Esophagus squamous epithelium (tissue), 5 donors: ENCODE measurements around the gene ERCC1. TPM values are rescaled to one million over a fixed set of nuclear protein-coding genes. Genes with fewer than 3 reads are reported as not detected.

Experiments used
- DNase-seq: peaks from one replicate; lab custom pipeline; 2025; lab: John Stamatoyannopoulos, UW
- H3K27ac ChIP-seq, 4 donors: fragments of 200-600 bp; sonication (generic); one replicate each; pipeline ENCODE4 v1.5.1; 2016 to 2019; ENCODE audit warnings: mild to moderate bottlenecking in 1 of 4
- H3K27me3 ChIP-seq, 4 donors: fragments of 200-600 bp; sonication (generic); 1 replicate in 3 of 4; 2 replicates in 1 of 4; pipeline versions ENCODE4 v1.5.1 to v1.6.0; 2017 to 2021; ENCODE audit warnings: antibody characterized with exemption in 1 of 4
- H3K36me3 ChIP-seq, 3 donors: fragments of 200-600 bp; sonication (generic); one replicate each; pipeline ENCODE4 v1.5.1; 2016 to 2019
- H3K4me1 ChIP-seq, 3 donors: fragments of 200-600 bp; sonication (generic); one replicate each; pipeline ENCODE4 v1.5.1; 2017 to 2019
- H3K4me3 ChIP-seq, 4 donors: fragments of 200-600 bp; sonication (generic); 1 replicate in 3 of 4; 2 replicates in 1 of 4; pipeline ENCODE4 v1.5.1; 2016 to 2019; ENCODE audit warnings: mild to moderate bottlenecking in 2 of 4, moderate library complexity in 1 of 4
- H3K9me3 ChIP-seq, 3 donors: fragments of 200-600 bp; sonication (generic); one replicate each; pipeline ENCODE4 v1.5.1; 2016 to 2019
- CTCF ChIP-seq, 6 experiments: fragments of 450-650 bp in 4 of 6; fragments of 200-600 bp in 2 of 6; sonication (generic) in 2 of 6; IDR thresholded peaks; one replicate each; pipeline ENCODE4 v1.5.1; 2016 to 2019; ENCODE audit warnings: antibody characterized with exemption in 6 of 6, mild to moderate bottlenecking in 4 of 6, moderate library complexity in 4 of 6
- POLR2A ChIP-seq, 4 donors: fragments of 450-650 bp; IDR thresholded peaks; one replicate each; pipeline ENCODE4 v1.6.1; 2017; ENCODE audit warnings: antibody characterized with exemption in 4 of 4, mild to moderate bottlenecking in 4 of 4, moderate library complexity in 3 of 4
- WGBS, 2 donors: methylation state at CpG; one replicate each; pipeline ENCODE4 v1.1.5; 2018; 5-methylcytosine and 5-hydroxymethylcytosine counted together
- intact Hi-C: fragments of 100-400 bp; cut with DNase I; formaldehyde crosslinking; loops from one replicate; pipeline ENCODE4 v1.15.0; 2022
- total RNA-seq, 4 donors: library from RNA; depleted of rRNA; stranded (reverse); fragments of >200 nt; gene quantifications; one replicate each; pipeline ENCODE4 v1.1.0, GENCODE V29; 2016
- donor health status: DM: yes; HTN: yes; CAD: no.

Gene ERCC1
- total RNA-seq, 4 donors from 2014 or later = 27.7 to 80.9 (median 48.5) TPM

- WGBS, 2 donors = 60 to 84% methylated on average over 3 of the region's 3 CpGs
- intact Hi-C loops = no loop called here
- no peak overlapping the region for H3K27ac ChIP-seq
Observed at GRCh38 chr19:45391346-45391745, 32.4 kb downstream of the ERCC1 start.

DNA sequence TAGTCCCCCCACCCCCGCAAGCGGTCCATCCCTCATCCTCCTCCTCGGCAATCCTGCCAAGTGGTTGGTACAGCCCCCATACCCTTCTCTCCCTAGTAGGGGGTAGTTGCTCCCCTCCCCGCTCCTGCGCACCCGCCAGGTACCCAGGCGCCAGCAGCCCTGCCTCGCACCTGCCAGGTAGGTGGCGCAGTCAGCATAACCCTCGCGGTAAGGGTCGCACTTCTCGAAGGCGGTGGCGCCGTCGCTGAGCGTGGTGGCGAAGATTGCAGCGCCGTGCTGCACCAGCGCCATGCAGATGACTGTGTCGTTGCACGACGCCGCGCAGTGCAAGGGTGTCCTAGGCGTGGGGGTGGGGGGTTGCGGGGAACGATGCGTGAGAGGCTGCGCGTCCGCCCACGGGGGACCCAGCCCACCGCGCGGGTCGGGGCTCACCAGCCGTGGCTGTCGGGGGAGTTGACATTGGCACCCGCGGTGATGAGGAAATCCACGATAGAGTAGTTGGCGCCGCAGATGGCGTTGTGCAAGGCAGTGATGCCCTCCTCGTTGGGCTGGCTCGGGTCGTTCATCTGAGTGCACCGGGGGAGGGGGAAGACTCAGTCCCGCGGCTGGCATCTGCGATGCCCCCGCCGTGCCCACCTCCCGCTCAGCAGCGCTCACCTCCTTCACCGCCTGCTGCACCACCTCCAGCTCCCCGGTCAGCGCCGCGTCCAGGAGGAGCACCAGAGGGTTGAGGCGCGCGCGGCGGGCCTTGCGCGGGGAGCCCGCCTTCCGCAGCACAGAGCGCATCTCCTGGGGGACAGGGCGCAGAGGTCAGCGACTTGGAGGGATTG, 38.1 kb downstream of the ERCC1 start:
- H3K4me3 ChIP-seq = no peak overlapping the region
- intact Hi-C loops = no loop called here
- no peak overlapping the region for H3K27ac ChIP-seq
- peaks cover 0 to 74% (median 4%) of the 10 kb centered on the region in 3 donors for H3K36me3 ChIP-seq
- DNase-seq = no peak
- H3K27me3 ChIP-seq = peaks cover 0 to 47% (median 6%) of the 10 kb centered on the region in 4 donors
- no peaks in the 10 kb centered on the region for H3K9me3 ChIP-seq
- TF ChIP-seq POLR2A (IDR thresholded peaks at IDR 0.05) = no peak
- peaks cover 0 to 15% (median 8%) of the 10 kb centered on the region in 3 donors for H3K4me1 ChIP-seq
- 24 to 56% methylated on average over 13 to 17 of the region's 75 CpGs for WGBS, 2 donors

More at GRCh38 chr19:45391346-45391745, 32.4 kb downstream of the ERCC1 start:
- H3K27me3 ChIP-seq = peaks cover 0 to 30% (median 0%) of the 10 kb centered on the region in 4 donors
- DNase-seq = no peak
- peaks cover 7 to 89% (median 9%) of the 10 kb centered on the region in 3 donors for H3K36me3 ChIP-seq
- H3K4me1 ChIP-seq = peaks cover 0 to under 1% (median 0%) of the 10 kb centered on the region in 3 donors
- no peaks in the 10 kb centered on the region for H3K9me3 ChIP-seq
- TF ChIP-seq POLR2A (IDR thresholded peaks at IDR 0.05) (no peak), CTCF (IDR thresholded peaks at IDR 0.05) (no peak)
- no peak overlapping the region for H3K4me3 ChIP-seq

GRCh38 chr19:45382426-45382825, 41.3 kb downstream of the ERCC1 start:
- Histone ChIP-seq H3K9me3 (no peaks in the 10 kb centered on the region), H3K4me3 (no peak overlapping the region), H3K4me1 (peaks cover 0 to 15% (median 8%) of the 10 kb centered on the region in 3 donors), H3K27me3 (peaks cover 0 to 41% (median 6%) of the 10 kb centered on the region in 4 donors), H3K27ac (no peak overlapping the region), H3K36me3 (peaks cover 4 to 68% (median 4%) of the 10 kb centered on the region in 3 donors)
- 75 to 88% methylated on average over 1 to 21 of the region's 29 CpGs for WGBS, 2 donors
- intact Hi-C loops = no loop called here
- no peak for TF ChIP-seq CTCF (IDR thresholded peaks at IDR 0.05)
- TF ChIP-seq POLR2A (IDR thresholded peaks at IDR 0.05) = no peak
- DNase-seq = no peak

- TF ChIP-seq POLR2A (IDR thresholded peaks at IDR 0.05) (no peak), CTCF (IDR thresholded peaks at IDR 0.05) (no peak)
- WGBS, 2 donors = 80 to 92% methylated on average over 1 of the region's 1 CpG
- no peak overlapping the region for H3K4me3 ChIP-seq
Observed at GRCh38 chr19:45380107-45380506, 43.6 kb downstream of the ERCC1 start.

DNA sequence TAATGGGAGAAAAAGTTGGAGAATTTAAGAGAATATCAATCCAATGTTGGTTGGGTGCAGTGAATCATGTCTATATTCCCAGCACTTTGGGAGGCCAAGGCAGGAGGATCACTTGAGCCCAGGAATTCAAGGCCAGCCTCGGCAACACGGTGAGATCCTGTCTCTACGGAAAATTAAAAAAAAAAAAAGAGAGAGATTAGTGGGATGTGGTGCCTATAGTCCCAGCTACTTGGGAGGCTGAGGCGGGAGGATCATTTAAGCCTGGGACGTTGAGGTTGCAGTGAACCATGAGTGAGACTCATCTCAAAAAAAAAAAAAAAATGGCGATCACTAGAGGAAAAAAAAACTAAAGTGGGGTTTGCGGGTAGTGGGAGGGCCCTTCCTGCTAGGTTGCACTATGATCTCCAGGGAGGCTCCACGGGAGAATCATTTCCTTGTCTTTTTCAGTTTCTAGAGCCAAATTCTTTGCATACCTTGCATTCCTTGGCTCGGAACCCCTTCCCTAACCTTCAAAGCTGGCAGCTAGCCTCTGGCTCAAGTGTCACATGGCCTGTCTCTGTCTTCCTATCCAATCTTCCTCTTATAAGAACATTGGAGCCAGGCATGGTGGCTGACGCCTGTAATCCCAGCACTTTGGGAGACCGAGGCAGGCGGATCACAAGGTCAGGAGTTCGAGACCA, 47.5 kb downstream of the ERCC1 start:
- Histone ChIP-seq H3K4me3 (no peak overlapping the region), H3K27me3 (no peaks in the 10 kb centered on the region), H3K9me3 (no peaks in the 10 kb centered on the region), H3K27ac (no peak overlapping the region), H3K4me1 (peaks cover 0 to 7% (median 2%) of the 10 kb centered on the region in 3 donors), H3K36me3 (peaks cover 0 to 26% (median 4%) of the 10 kb centered on the region in 3 donors)
- intact Hi-C loops = no loop called here
- 39 to 48% methylated on average over 9 to 13 of the region's 13 CpGs for WGBS, 2 donors
- TF ChIP-seq CTCF (IDR thresholded peaks at IDR 0.05) (no peak), POLR2A (IDR thresholded peaks at IDR 0.05) (no peak)
- DNase-seq = no peak

More at GRCh38 chr19:45380107-45380506, 43.6 kb downstream of the ERCC1 start:
- peaks cover 0 to 18% (median under 1%) of the 10 kb centered on the region in 4 donors for H3K27me3 ChIP-seq
- H3K4me1 ChIP-seq = peaks cover 0 to 6% (median 0%) of the 10 kb centered on the region in 3 donors
- no peak overlapping the region for H3K27ac ChIP-seq
- DNase-seq = no peak
- intact Hi-C loops = no loop called here
- H3K9me3 ChIP-seq = no peaks in the 10 kb centered on the region
- peaks cover 0 to 62% (median 4%) of the 10 kb centered on the region in 3 donors for H3K36me3 ChIP-seq
